HG03175 (cell line): ENCODE results near the gene NLRC5.
A peak's percentile ranks its signal among the peaks of the same experiment; 100 is the strongest.

Experiments used
- ATAC-seq: cut with Tn5 transposase; IDR thresholded peaks from one replicate; pipeline ENCODE4 v1.9.1; 2021; ENCODE audit warnings: mild to moderate bottlenecking, moderate library complexity; ENCODE audit not compliant: unreplicated experiment

Gene NLRC5, protein sequence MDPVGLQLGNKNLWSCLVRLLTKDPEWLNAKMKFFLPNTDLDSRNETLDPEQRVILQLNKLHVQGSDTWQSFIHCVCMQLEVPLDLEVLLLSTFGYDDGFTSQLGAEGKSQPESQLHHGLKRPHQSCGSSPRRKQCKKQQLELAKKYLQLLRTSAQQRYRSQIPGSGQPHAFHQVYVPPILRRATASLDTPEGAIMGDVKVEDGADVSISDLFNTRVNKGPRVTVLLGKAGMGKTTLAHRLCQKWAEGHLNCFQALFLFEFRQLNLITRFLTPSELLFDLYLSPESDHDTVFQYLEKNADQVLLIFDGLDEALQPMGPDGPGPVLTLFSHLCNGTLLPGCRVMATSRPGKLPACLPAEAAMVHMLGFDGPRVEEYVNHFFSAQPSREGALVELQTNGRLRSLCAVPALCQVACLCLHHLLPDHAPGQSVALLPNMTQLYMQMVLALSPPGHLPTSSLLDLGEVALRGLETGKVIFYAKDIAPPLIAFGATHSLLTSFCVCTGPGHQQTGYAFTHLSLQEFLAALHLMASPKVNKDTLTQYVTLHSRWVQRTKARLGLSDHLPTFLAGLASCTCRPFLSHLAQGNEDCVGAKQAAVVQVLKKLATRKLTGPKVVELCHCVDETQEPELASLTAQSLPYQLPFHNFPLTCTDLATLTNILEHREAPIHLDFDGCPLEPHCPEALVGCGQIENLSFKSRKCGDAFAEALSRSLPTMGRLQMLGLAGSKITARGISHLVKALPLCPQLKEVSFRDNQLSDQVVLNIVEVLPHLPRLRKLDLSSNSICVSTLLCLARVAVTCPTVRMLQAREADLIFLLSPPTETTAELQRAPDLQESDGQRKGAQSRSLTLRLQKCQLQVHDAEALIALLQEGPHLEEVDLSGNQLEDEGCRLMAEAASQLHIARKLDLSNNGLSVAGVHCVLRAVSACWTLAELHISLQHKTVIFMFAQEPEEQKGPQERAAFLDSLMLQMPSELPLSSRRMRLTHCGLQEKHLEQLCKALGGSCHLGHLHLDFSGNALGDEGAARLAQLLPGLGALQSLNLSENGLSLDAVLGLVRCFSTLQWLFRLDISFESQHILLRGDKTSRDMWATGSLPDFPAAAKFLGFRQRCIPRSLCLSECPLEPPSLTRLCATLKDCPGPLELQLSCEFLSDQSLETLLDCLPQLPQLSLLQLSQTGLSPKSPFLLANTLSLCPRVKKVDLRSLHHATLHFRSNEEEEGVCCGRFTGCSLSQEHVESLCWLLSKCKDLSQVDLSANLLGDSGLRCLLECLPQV (N-terminal part only)

DNA sequence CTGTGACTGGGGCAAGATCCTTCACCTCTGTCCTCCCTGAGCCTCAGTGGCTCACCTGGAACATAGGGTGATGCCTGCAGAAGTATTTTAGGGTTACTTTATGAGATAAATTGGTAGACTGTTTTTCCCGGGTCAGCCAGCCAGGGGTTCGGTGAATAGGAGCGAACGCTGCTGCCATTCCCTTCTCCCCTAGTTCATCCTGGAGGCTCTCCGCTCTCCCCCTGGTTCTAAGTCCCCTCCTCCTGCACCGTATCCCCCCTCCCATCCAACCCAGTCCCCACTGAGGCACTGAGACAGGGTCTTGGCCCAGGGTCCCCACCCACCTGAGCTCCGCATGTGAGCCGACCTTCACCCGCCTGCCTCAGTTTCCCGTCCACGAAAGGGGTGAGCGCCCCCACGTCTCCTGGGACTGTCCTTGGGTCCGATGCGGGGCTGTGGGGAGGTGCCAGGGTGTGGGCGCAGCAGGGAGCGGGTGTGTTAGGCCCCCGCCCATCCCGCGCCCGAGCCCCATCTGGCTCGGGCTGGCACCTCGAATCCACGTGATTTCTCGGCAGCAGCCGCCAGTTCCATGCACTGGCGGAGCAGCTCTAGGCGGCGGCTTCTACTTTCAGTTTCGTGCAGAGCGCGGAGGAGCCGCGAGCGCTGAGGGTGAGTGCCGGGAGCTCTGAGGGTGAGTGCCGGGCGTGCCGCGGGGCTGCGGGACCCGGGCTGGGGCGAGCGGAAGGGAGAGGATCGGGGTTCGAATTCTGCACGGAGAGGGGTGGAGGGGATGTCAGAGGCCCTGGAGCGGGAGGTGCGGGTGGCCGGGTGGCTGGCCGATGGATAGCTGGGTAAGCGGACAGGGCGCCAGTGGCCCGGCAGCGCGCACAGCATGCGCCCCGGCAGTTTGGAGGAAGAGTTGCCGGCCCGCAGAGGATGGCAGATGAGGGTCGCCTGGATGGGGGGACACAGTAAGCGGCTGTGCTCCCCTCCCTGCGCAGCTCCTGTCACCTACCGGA is at the start of gene NLRC5:
Gene NLRC5, plus strand, starts transcription at position 610 of the 998 bp plus-strand sequence. CDS start 31,156 bp downstream, outside the sequence.
- peak; percentile 80 for ATAC-seq

DNA sequence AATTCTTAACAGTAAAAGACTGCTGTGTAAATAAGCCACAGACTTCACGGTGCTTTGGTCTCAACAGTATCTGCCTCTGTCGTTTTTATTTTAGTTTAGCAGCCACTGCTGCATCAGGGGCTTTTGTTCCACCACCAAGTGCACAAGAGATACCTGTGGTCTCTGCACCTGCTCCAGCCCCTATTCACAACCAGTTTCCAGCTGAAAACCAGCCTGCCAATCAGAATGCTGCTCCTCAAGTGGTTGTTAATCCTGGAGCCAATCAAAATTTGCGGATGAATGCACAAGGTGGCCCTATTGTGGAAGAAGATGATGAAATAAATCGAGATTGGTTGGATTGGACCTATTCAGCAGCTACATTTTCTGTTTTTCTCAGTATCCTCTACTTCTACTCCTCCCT is 49.6 kb upstream of the NLRC5 start:
- no peak for ATAC-seq

DNA sequence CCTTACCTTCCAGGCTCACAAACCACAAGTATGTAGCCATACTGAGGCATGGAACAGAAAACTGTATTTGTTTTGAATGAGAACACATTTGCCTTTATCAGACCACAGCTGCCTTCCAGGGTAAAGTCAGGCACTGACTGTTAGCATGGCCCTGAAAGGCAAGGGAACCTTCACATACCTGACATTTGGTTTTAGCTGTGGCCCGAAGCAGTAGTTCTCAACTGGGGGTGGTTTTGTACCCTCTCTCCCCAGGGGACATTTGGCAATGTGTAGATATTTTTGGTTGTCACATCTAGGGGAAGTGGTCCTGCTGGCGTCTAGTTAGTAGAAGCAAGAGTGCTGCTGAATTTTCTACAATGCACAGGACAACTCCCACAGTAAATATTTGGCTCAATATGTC is 48.3 kb upstream of the NLRC5 start:
- no peak for ATAC-seq

DNA sequence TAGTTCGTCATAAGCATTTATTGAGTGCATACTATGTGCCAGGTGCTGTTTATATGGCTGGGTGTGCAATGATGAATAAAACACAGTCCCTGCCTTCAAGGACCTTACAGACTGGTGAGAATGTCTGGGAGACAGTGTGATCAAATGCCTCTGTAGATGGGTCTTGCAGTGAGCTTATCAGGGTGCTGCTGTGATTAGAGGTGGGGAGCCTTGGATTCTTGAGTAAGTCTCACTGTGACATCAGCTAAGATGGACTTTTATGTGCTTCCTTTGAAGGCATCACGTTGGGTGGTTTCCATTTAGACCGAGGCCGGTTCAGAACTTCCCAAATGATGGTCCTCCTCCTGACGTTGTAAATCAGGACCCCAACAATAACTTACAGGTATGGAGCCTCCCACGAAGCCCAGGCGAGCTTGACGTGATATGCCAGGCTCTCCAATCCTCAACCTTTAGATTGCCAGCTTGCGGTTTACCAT is 47.5 kb upstream of the NLRC5 start:
- no peak for ATAC-seq

DNA sequence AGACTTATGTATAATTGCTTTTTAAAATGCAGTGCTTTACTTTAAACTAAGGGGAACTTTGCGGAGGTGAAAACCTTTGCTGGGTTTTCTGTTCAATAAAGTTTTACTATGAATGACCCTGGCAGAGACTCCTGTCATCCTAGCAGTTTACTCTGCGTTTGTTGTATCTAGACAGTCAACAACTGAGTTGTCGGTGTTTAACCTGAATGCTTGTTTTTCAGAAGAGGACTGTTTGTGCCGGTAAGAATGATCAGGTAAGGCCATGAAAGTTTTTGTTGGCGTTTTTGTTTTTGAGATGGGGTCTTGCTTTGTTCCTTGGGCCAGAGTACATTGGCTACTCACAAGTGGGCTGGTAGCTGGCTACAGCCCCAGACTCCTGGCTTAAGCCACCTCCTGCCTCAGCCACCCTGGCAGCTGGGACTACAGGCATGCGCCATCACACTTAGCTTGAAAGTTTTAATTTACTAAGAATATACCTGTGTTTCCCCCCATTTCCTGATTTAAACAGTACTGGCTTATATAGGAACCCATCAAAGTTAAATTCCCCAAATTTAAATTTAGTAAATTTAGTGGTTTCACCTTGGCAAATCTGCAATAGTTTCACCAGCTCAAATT is 45.5 kb upstream of the NLRC5 start:
- ATAC-seq: no peak

DNA sequence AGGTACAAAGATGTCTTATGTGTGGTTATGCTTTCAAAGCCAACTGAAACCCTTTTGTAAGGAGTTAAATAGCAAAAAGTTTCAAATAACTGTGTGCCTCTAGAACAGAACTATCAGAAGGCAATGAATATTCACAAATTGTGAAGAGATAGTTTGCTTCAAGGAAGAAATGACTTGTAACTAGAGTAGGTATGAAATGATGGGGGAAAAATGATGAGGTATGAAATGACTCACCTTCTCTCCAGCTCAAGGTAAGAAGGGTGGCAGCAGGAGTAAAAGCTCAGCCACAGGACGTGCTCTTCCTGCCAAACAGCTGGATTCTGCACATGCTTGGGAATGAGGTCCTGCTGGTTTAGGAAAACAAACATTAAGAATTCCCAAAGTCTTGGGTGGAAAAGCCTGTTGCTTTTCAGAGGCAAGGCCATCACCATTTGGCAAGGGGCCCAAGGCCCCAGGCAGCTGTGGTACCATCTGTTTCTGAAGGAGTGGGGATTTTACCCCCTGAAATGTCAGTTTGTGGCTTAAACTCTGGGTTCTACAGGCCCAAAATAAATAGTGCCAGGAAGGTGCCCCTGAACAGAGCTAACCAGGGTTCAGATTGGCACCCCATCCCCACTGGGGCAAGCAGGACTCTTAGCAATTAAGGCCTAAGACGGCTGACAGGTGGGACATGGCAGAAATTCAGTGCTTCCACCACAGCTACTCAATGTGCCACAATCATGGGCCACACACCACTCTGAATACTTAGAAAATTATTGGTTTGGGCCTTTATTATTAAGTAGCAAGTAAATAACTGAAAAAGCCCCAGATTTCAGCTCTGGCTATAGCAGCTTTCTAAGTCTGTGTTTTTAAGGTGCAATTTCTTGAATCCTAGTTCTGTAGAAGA is 44.2 kb upstream of the NLRC5 start:
- no peak for ATAC-seq

DNA sequence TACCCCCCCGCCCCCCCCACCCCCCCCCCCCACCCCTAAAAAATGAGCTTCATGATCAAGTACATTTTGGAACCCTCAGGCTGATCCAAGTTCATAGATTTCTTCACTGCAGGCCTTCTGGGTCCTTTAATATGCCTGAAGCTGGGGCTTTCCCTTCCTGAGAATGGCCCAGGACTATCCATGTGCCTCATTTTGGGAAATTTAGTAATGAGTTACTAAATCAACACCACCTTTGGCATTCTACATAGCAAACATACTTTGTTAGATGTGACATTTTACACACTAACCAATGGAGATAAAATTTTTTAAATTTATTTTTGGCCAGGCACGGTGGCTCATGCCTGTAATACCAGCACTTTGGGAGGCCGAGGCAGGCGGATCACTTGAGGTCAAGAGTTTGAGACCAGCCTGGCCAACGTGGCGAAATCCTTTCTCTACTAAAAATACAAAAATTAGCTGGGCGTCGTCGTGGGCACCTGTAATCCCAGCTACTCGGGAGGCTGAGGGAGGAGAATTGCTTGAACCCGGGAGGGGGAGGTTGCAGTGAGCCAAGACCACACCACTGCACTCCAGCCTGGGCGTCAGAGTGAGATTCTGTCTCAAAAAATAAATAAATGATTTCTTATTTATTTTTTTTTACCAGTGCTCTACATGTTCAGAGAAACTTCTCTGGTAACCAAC is 43.4 kb upstream of the NLRC5 start:
- ATAC-seq: no peak

DNA sequence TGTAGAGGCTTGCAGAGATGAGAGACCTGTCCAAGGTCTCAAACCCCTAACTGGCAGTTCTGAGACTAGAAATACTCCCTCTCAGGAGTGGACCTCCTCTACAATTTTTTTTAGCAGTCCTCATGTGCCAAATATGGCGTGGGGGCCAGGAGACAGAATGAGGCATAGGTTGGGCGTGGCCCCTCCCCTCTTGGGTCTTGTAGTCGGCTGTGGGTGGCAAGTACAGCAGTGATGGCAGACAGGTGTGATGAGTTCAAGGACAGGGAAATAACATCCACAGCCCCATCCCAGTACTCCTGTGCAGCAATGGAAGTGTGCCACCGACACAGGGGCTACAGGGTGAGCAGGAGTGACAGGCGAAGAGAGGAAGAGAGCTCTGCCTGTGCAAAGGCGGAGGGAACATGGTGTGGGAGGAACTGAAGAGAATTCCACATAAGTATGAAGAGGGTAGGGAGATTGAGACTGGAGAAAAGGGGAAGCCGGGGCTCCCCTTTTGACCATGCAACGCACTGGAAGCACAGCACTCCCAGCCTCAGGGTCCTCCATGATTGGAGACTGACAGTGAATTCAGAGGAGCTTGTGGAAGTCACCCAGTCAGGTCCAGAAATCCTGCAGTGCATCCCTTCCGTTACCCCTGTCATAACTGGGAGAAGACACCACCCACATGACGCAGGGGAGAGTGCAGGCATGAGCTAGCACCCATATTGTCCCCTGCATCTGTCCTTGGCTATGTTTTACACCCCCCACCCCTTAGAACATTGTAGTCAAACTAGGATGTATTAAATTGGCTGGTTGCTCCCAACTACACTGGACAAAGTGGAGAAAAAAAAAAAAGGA is 42.4 kb upstream of the NLRC5 start:
- ATAC-seq: no peak

DNA sequence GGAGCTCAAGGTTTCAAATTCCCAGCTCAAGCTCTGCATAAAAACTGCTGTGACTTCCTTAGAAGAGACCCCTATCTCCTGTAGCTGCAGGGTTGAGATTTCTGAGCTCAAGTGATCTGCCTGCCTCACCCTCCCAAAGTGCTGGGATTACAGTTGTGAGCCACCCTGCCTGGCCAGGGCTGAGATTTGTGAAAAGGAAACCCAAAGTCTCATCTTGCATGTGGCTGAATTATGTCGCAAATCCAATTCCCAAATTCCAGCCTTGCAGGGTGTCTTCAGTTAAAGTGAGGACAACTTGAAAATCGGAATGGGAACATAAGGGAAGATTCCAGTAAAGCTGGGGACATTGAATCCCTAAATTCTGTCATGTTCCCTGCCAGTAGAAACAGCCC is 41.8 kb upstream of the NLRC5 start:
- no peak for ATAC-seq

DNA sequence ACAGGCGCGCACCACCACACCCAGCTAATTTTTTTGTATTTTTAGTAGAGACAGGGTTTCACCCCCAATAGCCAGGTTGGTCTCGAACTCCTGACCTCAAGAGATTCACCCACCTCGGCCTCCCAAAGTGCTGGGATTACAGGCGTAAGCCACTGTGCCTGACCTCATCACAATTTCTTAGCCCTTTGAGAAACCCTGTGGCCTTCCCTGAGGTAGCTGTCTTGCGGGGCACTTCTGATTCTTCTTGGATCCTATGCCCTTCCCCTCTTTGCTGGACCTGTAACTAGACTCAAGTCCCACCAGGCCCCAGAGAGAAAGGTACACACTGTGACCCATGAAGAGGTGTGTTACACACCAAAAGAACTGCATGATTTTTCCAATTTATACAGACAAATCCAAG is 41.1 kb upstream of the NLRC5 start:
- no peak for ATAC-seq

DNA sequence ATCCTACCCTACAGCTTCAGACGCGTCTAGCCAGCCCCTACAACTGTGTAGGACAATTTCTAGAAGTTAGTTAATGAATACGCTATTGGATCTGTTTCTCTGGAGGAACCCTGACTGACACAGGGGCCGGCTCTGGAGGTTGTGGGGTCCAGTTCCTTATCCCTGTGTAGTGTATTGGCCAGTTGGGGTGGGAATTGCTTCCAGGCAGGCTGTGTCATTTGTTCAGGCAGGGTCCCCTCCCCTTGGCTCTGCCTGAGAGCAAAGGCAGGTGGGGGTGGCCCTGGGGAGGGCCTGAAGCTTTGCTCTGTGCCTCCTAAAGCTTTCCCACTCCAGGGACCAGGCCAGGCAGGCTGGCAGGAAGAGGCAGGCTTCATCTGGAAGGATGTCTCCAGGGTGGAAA is 39.3 kb upstream of the NLRC5 start:
- no peak for ATAC-seq

DNA sequence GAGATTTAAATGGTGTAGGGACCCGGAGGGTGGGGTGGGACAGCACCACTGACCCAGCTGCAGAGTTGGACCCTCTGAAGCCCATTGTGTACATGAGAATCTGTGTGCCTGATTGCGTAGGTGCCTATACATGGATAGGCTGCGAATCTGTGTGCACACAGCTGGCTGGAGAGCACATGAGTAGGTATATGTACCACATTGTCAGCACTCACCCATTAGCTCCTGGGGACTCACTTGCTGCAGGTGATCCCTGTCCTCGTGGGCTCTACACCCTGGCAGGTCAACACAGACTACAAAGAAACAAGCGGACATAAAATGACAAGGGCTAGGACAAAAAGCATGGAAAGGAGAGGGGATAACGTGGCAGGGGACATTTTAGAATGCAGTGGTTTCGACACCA is 38.9 kb upstream of the NLRC5 start:
- no peak for ATAC-seq

DNA sequence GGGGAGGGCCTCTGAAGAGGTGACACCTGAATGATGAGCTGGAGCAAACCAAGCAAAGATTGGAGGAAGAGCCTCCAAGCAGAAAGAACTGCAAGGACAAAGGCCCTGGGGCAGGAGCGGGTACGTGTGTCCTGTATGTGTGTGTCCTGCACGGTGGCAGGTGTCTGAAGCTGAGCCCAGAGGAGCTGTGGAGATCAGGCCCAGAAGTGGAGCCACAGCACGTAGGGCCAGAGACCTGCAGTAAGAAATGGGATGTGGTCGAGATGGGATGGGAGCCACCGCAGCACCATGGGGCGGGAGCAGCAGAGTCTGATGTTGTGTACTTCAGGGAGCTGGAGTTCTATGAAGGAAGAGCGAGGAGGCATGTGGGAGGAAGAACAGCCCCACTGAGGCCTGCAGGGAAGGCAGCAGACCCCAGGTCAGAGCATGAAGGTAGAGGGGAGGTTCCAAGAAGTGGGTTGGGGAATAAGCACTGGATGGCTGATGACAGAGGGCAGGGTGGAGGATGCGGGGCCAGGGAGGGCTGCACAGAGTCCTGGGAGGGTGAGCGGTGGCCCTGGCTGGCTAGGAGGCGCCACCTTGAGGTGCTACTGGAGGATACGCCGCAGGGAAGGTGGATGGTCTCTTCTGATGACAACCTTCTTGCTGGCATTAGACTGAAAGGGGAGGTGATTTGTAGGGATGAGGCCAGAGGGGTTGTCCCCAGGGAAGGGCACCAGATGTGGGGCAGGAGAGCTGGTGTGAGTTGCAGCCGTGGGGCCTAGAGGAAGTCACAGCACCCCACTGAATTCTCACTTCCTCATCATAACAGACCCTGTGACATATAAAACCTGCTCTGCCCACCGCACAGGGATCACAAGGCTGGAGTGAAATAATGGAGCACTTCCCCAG is 38.2 kb upstream of the NLRC5 start:
- ATAC-seq: peak; percentile 69

DNA sequence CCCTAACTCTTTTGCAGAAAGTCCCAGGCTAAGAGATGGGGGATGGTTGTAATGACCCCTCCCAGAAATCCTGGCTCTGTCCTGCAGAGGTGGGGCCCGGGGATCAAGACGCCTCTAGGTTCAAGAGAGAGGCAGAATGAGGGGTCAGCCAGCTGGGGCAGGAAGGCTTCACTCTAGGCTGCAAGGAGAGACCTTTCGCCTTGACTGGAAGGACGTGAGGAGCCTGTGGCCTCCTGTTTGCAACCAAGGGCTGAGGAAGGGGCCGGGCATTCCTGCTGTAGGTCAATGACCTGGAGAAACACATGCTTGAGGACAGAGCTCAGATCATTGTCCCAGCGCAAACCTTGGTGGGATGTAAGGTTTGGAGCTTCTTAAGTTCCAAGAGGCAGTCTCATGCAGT is 36.4 kb upstream of the NLRC5 start:
- ATAC-seq: no peak

DNA sequence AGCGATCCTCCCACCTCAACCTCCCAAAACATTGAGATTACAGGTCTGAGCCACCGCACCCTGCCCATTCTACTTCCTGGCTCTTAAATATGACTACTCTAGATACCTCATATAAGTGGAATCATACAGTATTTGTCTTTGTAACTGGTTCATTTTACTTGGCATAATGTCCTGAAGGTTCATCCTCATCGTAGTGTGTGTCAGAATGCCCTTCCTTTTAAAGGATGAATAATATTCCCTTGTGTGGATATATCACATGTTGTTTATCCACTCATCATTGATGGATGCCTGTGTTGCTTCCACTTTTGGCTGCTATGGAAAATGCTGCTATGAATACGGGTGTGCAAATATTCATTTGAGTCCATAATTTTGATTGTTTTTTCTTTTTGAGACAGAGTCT is 33.3 kb upstream of the NLRC5 start:
- no peak for ATAC-seq

DNA sequence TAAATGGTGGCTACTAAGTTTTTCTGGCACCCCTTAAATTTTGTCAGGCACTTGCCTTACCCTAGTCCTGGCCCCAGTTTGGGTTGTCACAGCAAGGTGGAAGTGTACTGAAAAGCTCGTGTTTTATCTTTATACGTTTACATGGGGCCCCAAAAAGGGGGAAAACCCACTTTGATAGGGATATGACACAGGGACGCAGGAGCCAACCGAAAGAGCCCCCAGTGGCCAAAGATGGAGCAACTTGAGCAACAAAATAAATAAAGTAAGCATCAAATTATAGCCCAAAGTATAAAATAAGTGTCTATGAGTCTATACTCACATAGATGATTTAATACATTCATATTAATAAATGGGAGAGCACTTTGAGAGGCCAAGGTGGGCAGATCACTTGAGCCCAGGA is 32.6 kb upstream of the NLRC5 start:
- ATAC-seq: no peak
